ENCODE measurements around the gene MED27.

Gene MED27

DNA sequence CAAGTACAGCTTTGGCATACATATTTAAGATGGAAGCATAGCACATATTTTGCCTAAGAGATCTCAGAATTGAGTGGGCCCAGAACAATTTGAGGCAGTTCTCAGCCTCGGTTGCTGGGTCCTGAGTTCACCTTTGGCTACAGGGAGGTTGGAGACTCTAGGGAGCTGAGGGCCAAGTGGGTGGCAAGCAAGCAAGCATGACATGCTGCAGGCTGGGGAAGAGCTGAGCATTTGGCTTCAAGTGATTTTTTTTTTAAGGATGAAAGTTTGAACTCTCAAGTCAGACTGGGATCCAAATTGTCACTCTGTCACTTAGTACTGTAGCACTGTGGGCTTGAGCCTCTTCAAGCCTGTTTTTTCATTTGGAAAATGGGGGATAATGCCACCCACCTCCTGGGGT lies 160.5 kb downstream of the MED27 start:
- DNase-seq (ENCODE audit: low spot score): no peak

- DNase-seq (ENCODE audit: low spot score): no peak
These were observed 161.2 kb downstream of the MED27 start for GRCh38 chr9:131918481-131918880.

DNA sequence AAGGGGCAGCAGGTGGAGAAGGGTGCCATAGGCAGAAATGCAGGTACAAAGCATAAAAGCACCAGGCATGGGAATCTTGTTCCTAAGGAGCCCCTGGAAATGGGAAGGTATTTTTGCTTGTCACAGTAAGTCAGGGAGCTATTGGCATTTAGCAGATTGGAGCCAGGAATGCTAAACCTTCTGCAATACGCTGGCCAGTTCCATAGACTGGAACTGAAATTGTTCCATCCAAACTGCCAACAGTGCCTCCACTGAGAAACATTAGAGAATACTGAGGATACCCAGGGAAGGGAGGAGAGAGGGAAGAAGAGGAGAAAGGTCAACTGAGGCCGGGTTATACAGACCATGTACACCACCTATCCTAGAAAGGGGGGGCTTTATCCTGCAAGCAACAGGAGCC lies 162.7 kb downstream of the MED27 start:
- DNase-seq (ENCODE audit: low spot score): no peak

- no peak for DNase-seq (ENCODE audit: low spot score)
These were observed 164.5 kb downstream of the MED27 start for GRCh38 chr9:131915181-131915580.

DNA sequence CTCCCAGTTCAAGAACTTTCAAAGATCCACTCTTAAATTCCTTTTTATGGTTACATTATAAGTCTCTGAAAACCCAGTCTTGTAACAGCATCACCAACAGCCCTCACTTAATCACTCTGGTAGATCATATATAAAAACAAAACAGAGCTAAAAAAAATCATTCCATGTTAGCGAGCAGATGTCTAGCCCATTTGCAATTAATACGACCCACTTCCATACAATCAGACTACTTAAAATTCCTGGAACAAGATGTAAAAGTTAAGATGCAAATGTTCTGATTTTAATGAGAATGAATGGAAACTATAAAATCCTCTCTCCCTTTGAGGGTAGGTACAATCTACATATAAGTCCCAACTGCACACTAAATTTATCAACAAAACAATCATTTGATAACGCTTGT lies 167.0 kb downstream of the MED27 start:
- DNase-seq (ENCODE audit: low spot score): no peak

- no peak for DNase-seq (ENCODE audit: low spot score)
These were observed 167.6 kb downstream of the MED27 start for GRCh38 chr9:131912069-131912468.

DNA sequence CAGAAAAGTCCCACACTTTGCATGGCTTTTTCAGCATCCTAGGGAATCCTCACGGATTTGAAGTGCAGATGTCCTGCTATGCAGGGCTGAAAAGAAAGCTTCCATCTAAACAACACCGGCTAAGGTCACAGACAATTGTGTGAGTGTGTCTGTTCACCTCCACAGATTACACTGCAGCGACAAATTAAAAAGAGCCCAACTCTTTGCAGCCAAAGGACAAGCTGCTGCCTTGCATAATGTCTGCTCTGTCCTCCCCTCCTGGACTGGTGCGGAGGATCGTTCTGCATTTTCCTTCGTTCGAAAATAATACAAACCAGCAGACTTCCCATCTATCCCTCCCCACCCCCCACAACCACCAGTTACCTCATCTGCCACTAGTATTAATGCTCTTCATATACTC lies 169.1 kb downstream of the MED27 start:
- DNase-seq (ENCODE audit: low spot score): no peak

GRCh38 chr9:131905144-131905543 lies 174.5 kb downstream of the MED27 start:
- DNase-seq (ENCODE audit: low spot score): no peak

GRCh38 chr9:131899296-131900228 lies 180.1 kb downstream of the MED27 start:
- no peak for DNase-seq (ENCODE audit: low spot score)

GRCh38 chr9:131892902-131893500 lies 186.7 kb downstream of the MED27 start:
- DNase-seq (ENCODE audit: low spot score): no peak

DNA sequence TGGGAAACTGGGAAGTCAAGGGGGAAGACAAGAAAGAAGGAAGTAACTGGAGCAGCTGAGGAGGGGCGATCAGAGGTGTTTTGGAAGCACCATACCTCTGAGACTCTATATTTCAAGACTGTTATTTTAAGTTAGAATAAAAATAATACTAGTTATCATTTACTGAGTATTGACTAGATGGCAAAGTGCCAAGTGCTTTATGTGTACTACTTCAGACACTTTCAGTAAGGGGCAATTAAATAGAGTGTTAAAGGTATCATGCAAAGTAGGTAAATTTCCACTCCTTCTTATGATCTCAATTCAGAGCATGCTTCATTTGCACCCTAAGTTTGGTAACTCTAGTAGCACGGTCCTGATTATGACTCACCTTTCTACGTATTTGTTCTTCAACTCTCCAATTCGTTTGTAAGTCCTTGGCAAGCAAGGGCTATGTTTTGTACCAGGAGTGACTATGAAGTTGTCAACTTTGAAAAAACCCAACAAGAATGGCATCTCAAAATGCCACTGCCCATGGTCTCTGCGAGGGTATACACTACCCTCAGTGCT lies 187.4 kb downstream of the MED27 start:
- no peak for DNase-seq (ENCODE audit: low spot score)

- no peak for DNase-seq (ENCODE audit: low spot score)
These were observed 188.1 kb downstream of the MED27 start for GRCh38 chr9:131891598-131891997.

- no peak for DNase-seq (ENCODE audit: low spot score)
These were observed 190.0 kb downstream of the MED27 start for GRCh38 chr9:131889437-131890251.

- DNase-seq (ENCODE audit: low spot score): no peak
These were observed 190.7 kb downstream of the MED27 start for GRCh38 chr9:131888923-131889322.

DNA sequence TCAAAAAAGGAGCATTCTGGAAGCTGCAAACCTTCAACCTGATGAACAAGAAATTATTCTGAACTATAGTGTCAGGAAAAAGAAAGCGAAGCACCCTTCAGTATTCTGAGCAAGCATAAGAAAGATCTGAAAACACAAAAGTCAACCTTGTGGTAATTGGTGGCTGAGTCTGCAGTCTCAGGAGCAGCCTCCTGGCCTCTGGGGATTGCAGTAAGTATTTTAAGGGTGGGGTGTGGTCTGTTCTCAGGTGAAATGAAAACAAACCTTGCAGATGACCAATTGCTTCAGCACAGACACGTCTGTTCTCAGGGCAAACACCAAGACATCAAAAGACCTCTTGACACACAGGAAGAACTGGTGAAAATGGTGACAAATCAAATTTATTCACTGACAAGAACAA lies 192.0 kb downstream of the MED27 start:
- no peak for DNase-seq (ENCODE audit: low spot score)

GRCh38 chr9:131886826-131887225 lies 192.8 kb downstream of the MED27 start:
- no peak for DNase-seq (ENCODE audit: low spot score)

DNA sequence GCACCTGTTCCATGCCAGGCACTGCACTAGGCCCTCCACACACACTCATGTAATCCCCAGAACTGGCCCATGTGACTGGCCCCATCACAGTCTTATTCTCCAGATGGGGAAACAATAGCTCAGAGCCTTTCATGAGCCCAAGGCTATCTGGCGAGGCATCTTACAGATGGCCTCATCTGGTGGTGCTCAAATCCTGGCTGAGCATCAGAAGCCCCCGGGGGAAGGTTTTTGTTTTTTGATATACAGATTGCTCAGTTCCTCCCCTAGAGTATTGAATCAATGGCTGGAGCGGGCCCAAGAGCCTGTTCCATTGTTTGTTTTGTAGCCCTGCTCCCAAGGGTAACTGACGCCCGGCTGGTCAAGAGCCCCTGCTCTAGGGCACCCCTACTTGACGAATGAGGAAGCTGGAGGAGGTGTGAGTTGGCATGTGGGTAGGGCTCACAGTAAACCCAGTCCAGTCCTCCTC lies 194.5 kb downstream of the MED27 start:
- no peak for DNase-seq (ENCODE audit: low spot score)

DNA sequence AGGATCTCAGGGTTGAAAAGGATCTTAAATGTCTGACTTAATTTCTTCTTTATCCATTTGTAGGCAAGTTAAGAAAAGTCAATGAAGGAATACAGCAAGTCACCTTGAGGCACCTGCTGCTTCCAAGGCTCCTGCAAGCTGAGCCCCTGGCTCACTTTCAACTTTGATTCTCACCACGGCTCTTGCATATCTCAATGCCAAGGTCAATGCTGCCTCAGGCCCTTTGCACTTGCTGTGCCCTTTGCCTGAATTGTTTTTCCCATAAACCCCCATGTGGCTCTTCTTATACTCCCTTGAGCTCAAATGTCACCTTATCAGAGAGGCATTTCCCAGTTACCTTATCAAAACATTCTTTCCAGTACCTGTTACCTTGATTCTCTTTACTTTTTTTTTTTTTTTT lies 195.4 kb downstream of the MED27 start:
- no peak for DNase-seq (ENCODE audit: low spot score)

- DNase-seq (ENCODE audit: low spot score): no peak
These were observed 198.7 kb downstream of the MED27 start for GRCh38 chr9:131880833-131881583.

DNA sequence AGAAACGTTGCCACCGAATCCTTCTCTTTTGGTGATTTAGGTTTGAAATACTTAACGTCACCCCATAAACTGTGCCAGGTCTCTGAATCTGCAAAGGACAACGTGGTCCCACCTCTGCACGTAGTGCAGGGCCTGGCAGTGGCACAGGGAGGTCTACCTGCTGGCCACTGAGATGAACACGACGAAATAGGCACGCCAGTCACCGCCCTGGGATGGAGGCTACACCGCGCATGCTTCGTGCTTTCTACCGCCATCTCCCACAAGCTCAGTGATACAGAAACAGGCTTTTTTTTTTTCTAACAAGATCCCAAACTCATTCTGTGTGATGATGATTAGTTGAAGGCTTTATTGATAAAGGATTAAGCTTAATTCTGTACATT lies 199.8 kb downstream of the MED27 start:
- DNase-seq (ENCODE audit: low spot score): no peak

DNA sequence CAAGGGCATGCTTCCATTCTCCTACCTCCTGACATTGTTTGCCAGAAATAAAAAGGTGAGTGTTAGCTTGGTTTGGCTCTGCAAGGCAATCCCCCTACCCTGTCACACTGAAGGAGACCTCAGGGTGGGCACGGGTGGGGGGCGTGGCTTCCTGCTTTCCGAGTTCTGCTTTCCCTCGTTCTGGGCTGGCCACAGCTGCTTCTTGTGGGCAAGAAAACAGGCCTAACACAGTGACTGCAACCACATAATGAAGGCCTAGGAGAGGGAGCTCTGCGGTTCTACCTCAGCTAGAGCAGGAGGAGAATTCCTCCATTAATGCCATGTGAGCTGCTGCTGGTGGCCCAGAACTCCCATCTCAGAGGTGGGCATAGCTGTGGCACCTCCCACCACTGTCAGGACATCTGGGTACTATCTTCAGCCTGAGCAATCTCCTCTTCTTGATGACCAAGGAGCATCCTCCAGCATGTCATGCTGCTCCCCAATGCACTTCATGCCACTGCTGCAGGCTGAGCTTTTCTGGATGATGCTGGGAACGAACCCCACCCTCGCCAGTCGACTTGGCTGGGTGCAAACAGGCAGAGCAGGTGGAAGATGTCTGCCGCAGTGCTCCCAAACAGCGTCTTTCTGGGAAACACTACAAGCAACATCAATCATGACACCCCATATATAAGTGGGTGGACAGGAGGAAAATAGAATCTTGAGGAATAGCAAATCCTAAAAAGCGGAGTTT lies 200.3 kb downstream of the MED27 start:
- no peak for DNase-seq (ENCODE audit: low spot score)

All from HuH-7 (cell line).